ENCODE measurements around the gene PKN3. TPM values are rescaled to one million over a fixed set of nuclear protein-coding genes. Genes with fewer than 3 reads are reported as not detected.
"Not testable (repeated sequence)": the region's sequence is repeated elsewhere in the genome, so short reads cannot be mapped to it uniquely, and the experiment has no call there.

PKN3 gene
- total RNA-seq = 1 to 10 TPM; 8.1 to 9.1 TPM

- Mint-ChIP-seq H3K9me3 (ENCODE audit: low read depth) (no peaks in the 10 kb centered on the region), H3K27ac (peak within 1 kb of the TSS; percentile 59), H3K27me3 (no peaks in the 10 kb centered on the region), H3K36me3 (no peaks in the 10 kb centered on the region), H3K4me3 (peak within 1 kb of the TSS; percentile 75), H3K4me1 (peaks cover 12% of the 10 kb centered on the region)
- DNase-seq (peak; percentile 92), ATAC-seq (peak; percentile 93)
- CTCF ChIA-PET = interaction anchor here (0.5 to 3.3 kb wide), 27 partner anchors 9 to 282 kb away, joined by 3 to 44 read pairs (median 4); partner anchors contain the start of genes CERCAM, DYNC2I2, ENDOG and KYAT1
Measured at GRCh38 chr9:128702445-128702948, at the start of gene PKN3. TSS of gene PKN3 (plus strand) at chr9:128702503. CDS start at chr9:128702916, 413 bp downstream.

DNA sequence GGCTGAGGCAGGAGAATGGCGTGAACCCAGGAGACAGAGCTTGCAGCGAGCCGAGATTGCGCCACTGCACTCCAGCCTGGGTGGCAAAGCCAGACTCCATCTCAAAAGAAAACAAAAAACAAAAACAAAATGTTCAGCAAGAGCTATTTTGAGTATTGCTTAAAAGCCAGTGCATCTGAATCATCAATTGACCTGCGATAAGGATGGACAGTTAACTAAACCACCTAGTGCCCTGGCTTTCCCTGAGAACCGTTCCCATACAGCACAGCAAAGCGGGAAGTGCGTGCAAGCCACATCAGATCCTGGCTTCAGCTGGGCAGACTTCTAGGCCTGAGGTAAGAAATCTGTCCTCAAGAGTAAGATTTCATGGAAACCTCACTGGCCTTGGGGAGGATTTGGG, 48.4 kb upstream of the PKN3 start:
- Mint-ChIP-seq H3K27ac (no peak overlapping the region), H3K9me3 (ENCODE audit: low read depth) (no peaks in the 10 kb centered on the region), H3K36me3 (no peaks in the 10 kb centered on the region), H3K4me3 (no peak overlapping the region), H3K27me3 (no peaks in the 10 kb centered on the region), H3K4me1 (peaks cover 16% of the 10 kb centered on the region)
- DNase-seq (no peak), ATAC-seq (no peak)
- CTCF ChIA-PET = interaction anchor here (0.8 to 1.3 kb wide), 3 partner anchors 9 to 36 kb away, joined by 3 read pairs; partner anchors contain the start of gene SET

GRCh38 chr9:128654481-128654880, 47.8 kb upstream of the PKN3 start:
- no peak for DNase-seq
- CTCF ChIA-PET = interaction anchor here (0.8 to 1.3 kb wide), 3 partner anchors 9 to 35 kb away, joined by 3 read pairs; partner anchors contain the start of gene SET
- Mint-ChIP-seq H3K36me3 (no peaks in the 10 kb centered on the region), H3K27ac (peak overlapping the region; percentile 41), H3K27me3 (no peaks in the 10 kb centered on the region), H3K4me1 (peaks cover 16% of the 10 kb centered on the region), H3K4me3 (peak overlapping the region; percentile 2), H3K9me3 (ENCODE audit: low read depth) (no peaks in the 10 kb centered on the region)
- ATAC-seq = no peak

DNA sequence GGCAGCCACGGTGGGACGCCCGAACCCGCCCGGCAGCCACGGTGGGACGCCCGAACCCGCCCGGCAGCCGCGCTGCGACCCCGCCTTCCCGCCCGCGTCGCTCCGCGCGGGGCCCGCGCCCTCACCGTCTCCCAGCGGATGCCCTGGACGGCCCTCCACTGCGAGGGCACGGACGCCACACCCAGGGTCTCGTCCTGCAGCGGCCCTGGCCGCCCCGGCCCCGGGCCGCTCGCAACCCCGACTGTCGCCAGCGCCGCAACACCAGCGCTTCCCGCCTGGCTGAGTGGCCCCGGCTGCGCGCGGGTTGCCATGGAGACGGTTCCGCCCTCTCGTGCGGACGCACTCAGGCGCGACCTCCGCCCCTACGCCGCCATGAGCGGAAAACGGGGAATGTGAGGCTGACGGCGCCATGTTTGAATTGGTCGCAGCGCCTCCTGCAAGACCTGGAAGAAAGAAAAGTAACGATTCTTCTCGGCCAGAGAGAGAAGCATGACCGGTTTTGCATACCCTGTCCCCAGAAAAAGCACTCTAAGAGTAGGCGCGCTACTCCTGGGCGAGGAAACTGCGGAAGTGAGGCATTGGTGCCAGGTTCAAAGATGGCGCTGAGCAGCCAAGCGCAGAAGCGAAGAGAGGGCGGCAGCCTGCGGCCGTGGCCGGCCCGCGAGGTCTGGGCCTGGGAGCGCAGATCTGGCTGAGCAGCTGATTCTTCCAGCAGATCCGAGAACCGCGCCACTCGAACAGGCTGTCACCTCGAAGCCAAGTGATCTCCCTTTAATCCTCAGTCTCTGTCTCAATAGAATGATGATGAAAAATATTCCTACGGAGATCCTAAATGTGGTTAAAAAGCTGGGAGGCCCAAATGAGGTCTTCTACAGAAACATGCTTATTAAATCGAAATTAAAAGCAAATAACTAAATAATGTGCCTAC, 45.6 kb upstream of the PKN3 start, which contains the start of gene DYNC2I2:
Gene DYNC2I2 (minus strand): TSS at position 432 of the 928 bp plus-strand sequence. CDS start 121 bp downstream, at position 311.
- Mint-ChIP-seq H3K27ac (peak within 1 kb of the TSS; percentile 100), H3K27me3 (no peaks in the 10 kb centered on the region), H3K9me3 (ENCODE audit: low read depth) (no peaks in the 10 kb centered on the region), H3K4me1 (peaks cover 16% of the 10 kb centered on the region), H3K4me3 (peak within 1 kb of the TSS; percentile 88), H3K36me3 (no peaks in the 10 kb centered on the region)
- CTCF ChIA-PET = interaction anchor here (1.0 to 1.5 kb wide), 5 partner anchors 8 to 46 kb away, joined by 3 to 5 read pairs (median 3); partner anchors contain the start of gene PKN3
- DNase-seq (peak; percentile 97), ATAC-seq (peak; percentile 98)

GRCh38 chr9:128657344-128657704, 45.0 kb upstream of the PKN3 start:
- CTCF ChIA-PET = interaction anchor here (1.0 to 1.5 kb wide), 5 partner anchors 9 to 45 kb away, joined by 3 to 5 read pairs (median 3); partner anchors contain the start of gene PKN3
- DNase-seq (no peak), ATAC-seq (no peak)
- no peaks in the 10 kb centered on the region for H3K36me3 Mint-ChIP-seq
- H3K9me3 Mint-ChIP-seq (ENCODE audit: low read depth) = no peaks in the 10 kb centered on the region
- peak overlapping the region; percentile 100 for H3K27ac Mint-ChIP-seq
- H3K4me1 Mint-ChIP-seq = peaks cover 16% of the 10 kb centered on the region
- H3K4me3 Mint-ChIP-seq = peak overlapping the region; percentile 88
- no peaks in the 10 kb centered on the region for H3K27me3 Mint-ChIP-seq

- Mint-ChIP-seq H3K27ac (peak overlapping the region; percentile 100), H3K9me3 (ENCODE audit: low read depth) (no peaks in the 10 kb centered on the region), H3K36me3 (no peaks in the 10 kb centered on the region), H3K4me3 (no peak overlapping the region), H3K27me3 (no peaks in the 10 kb centered on the region), H3K4me1 (peaks cover 16% of the 10 kb centered on the region)
- ATAC-seq = no peak
- DNase-seq = no peak
- CTCF ChIA-PET = interaction anchor here (1.0 to 1.5 kb wide), 3 partner anchors 9 to 42 kb away, joined by 3 to 4 read pairs (median 3); no protein-coding TSS in a partner anchor
Measured at GRCh38 chr9:128657796-128658195, 44.5 kb upstream of the PKN3 start.

DNA sequence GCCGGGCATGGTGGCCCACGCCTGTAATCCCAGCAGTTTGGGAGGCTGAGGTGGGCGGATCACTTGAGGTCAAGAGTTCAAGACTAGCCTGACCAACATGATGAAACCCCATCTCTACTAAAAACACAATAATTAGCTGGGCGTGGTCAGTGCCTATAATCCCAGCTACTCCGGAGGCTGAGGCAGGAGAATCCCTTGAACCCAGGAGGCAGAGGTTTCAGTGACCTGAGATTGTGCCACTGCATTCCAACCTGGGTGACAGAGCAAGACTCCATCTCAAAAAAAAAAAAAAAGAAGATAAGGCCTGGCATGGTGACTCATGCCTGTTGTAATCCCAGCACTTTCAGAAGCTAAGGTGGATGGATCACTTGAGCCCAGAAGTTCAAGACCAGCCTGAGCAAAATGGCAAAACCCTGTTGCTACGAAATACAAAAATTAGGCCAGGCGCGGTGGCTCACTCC, 35.8 kb upstream of the PKN3 start:
- CTCF ChIA-PET = interaction anchor here (1.0 kb wide), 1 partner anchor 50 kb away, joined by 3 read pairs; no protein-coding TSS in a partner anchor
- DNase-seq; H3K27me3 Mint-ChIP-seq; H3K4me1 Mint-ChIP-seq; H3K4me3 Mint-ChIP-seq; ATAC-seq; H3K27ac Mint-ChIP-seq; H3K9me3 Mint-ChIP-seq (ENCODE audit: low read depth); H3K36me3 Mint-ChIP-seq: not testable (repeated sequence)

GRCh38 chr9:128669786-128670185, 32.5 kb upstream of the PKN3 start:
- CTCF ChIA-PET = interaction anchor here (1.0 kb wide), 1 partner anchor 41 kb away, joined by 3 read pairs; no protein-coding TSS in a partner anchor
- H3K4me3 Mint-ChIP-seq = no peak overlapping the region
- H3K36me3 Mint-ChIP-seq = no peaks in the 10 kb centered on the region
- DNase-seq (no peak), ATAC-seq (no peak)
- H3K9me3 Mint-ChIP-seq (ENCODE audit: low read depth) = no peaks in the 10 kb centered on the region
- no peaks in the 10 kb centered on the region for H3K27me3 Mint-ChIP-seq
- H3K4me1 Mint-ChIP-seq = no peaks in the 10 kb centered on the region
- H3K27ac Mint-ChIP-seq = no peak overlapping the region

GRCh38 chr9:128675382-128675781, 26.9 kb upstream of the PKN3 start:
- Mint-ChIP-seq H3K27ac (no peak overlapping the region), H3K4me1 (peaks cover 2% of the 10 kb centered on the region), H3K4me3 (no peak overlapping the region), H3K9me3 (ENCODE audit: low read depth) (no peaks in the 10 kb centered on the region), H3K27me3 (no peaks in the 10 kb centered on the region), H3K36me3 (peaks cover 10% of the 10 kb centered on the region)
- CTCF ChIA-PET = interaction anchor here (0.9 to 1.4 kb wide), 2 partner anchors 12 to 27 kb away, joined by 4 read pairs; no protein-coding TSS in a partner anchor
- no peak for DNase-seq
- ATAC-seq = no peak

GRCh38 chr9:128677794-128678193, 24.5 kb upstream of the PKN3 start:
- peaks cover 12% of the 10 kb centered on the region for H3K36me3 Mint-ChIP-seq
- no peaks in the 10 kb centered on the region for H3K27me3 Mint-ChIP-seq
- ATAC-seq (no peak), DNase-seq (no peak)
- no peaks in the 10 kb centered on the region for H3K9me3 Mint-ChIP-seq (ENCODE audit: low read depth)
- H3K4me1 Mint-ChIP-seq = peaks cover 6% of the 10 kb centered on the region
- no peak overlapping the region for H3K4me3 Mint-ChIP-seq
- H3K27ac Mint-ChIP-seq = no peak overlapping the region
- CTCF ChIA-PET = interaction anchor here (1.1 to 1.2 kb wide), 2 partner anchors 11 to 21 kb away, joined by 3 read pairs; partner anchors contain the start of genes DYNC2I2 and SET

DNA sequence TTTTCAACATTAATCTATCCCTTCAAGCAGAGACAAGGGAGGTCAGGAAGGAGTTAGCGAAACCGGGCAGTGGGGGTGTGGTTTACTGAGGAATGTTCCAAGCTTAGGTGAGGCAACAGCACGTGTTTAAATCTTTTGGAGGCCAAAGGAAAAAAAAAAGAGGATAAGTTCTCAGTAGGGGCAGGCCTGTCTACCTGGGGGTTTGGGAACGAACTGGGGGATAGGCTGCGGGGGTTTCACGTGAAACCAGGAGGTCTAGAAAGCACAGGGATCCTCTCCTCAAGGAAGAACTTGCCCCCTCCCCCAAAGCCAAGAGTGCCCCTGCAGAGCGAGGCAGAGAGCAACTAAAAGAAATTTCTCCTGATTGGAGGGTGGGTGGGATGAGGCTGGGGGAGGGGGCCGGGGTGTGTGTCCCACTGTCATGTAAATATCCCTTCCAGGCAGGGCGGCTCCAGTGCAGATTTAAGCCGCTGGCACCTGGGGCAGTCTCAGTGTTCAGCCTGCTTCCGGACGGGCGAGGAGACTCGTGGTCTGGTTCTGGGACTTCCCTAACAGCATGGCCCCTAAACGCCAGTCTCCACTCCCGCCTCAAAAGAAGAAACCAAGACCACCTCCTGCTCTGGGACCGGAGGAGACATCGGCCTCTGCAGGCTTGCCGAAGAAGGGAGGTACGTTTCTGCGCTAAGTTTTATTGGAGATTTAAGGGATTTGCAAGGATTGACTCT, 18.8 kb upstream of the PKN3 start:
- ATAC-seq (peak; percentile 34), DNase-seq (peak; percentile 70)
- peaks cover 56% of the 10 kb centered on the region for H3K4me1 Mint-ChIP-seq
- H3K4me3 Mint-ChIP-seq = peak overlapping the region; percentile 99
- CTCF ChIA-PET = interaction anchor here (1.9 to 2.5 kb wide), 2 partner anchors 14 to 18 kb away, joined by 5 to 18 read pairs; partner anchors contain the start of gene PKN3
- peak overlapping the region; percentile 99 for H3K27ac Mint-ChIP-seq
- no peaks in the 10 kb centered on the region for H3K9me3 Mint-ChIP-seq (ENCODE audit: low read depth)
- H3K27me3 Mint-ChIP-seq = no peaks in the 10 kb centered on the region
- peaks cover 9% of the 10 kb centered on the region for H3K36me3 Mint-ChIP-seq

DNA sequence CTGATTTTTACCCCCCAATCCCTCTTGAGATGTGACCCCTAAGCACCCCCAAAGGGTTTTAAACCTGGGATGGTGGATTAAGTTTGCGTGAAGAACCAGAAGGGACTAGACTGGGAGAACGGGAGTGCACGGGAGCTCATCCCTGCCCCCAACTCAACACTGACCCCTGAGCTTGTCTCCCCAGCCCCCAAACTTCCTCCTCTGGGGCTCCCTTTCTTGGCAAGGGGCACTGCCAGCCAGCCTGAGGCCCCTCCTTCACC, 18.3 kb upstream of the PKN3 start:
- Mint-ChIP-seq H3K27me3 (no peaks in the 10 kb centered on the region), H3K36me3 (peaks cover 9% of the 10 kb centered on the region), H3K4me1 (peaks cover 55% of the 10 kb centered on the region), H3K9me3 (ENCODE audit: low read depth) (no peaks in the 10 kb centered on the region), H3K4me3 (peak overlapping the region; percentile 99), H3K27ac (peak overlapping the region; percentile 99)
- ATAC-seq (no peak), DNase-seq (no peak)
- CTCF ChIA-PET = interaction anchor here (0.9 to 2.5 kb wide), 5 partner anchors 13 to 134 kb away, joined by 4 to 18 read pairs (median 5); partner anchors contain the start of genes ENDOG, PKN3 and ZDHHC12

Data from activated CD8-positive, alpha-beta memory T cell treated with anti-CD3 and anti-CD28 coated beads, Interleukin-2, amount 10 ng/mL, durations not matched to agents 7 days and 5 days (primary cell).